DND-41 (cell line): ENCODE results near the gene SERGEF.

Source experiments
- EZH2 ChIP-seq: IDR thresholded peaks from 3 replicates; pipeline ENCODE4 v1.6.1; 2012; ENCODE audit warnings: borderline replicate concordance, low read depth, mild to moderate bottlenecking, moderate library complexity, low read length, inconsistent platforms; ENCODE audit not compliant: severe bottlenecking
- TF ChIP-seq, protein P1 (sequence below): IDR thresholded peaks from 2 replicates; pipeline ENCODE4 v1.5.1; 2012; ENCODE audit warnings: borderline replicate concordance, low read length, moderate library complexity, mild to moderate bottlenecking; ENCODE audit not compliant: poor library complexity, severe bottlenecking; ENCODE audit errors: extremely low read depth

DNA sequence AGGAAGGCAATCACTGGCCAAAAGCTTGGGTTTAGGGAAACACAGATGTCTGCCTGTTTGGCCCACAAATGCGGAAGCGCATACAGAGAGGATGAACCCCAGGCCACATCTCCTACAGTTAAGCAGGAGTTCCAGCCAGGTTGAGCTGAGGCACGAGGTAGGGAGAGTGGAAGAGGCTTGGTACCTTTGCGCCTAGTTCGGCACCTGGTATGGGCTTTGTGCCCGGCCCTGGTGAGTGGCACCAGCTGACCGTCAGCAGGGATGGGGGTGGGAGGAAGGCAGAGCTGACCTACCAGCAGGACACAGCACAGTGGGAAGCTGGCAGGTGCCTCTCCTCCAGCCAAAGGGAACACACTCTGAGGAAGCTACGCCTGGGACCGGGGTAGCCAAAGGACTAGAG, 220.7 kb downstream of the SERGEF start:
- TF ChIP-seq, protein P1, sequence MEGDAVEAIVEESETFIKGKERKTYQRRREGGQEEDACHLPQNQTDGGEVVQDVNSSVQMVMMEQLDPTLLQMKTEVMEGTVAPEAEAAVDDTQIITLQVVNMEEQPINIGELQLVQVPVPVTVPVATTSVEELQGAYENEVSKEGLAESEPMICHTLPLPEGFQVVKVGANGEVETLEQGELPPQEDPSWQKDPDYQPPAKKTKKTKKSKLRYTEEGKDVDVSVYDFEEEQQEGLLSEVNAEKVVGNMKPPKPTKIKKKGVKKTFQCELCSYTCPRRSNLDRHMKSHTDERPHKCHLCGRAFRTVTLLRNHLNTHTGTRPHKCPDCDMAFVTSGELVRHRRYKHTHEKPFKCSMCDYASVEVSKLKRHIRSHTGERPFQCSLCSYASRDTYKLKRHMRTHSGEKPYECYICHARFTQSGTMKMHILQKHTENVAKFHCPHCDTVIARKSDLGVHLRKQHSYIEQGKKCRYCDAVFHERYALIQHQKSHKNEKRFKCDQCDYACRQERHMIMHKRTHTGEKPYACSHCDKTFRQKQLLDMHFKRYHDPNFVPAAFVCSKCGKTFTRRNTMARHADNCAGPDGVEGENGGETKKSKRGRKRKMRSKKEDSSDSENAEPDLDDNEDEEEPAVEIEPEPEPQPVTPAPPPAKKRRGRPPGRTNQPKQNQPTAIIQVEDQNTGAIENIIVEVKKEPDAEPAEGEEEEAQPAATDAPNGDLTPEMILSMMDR, result no peak
- no peak for TF ChIP-seq EZH2
